Measurements from ENCODE around the gene NMT1. TPM values are rescaled to one million over a fixed set of nuclear protein-coding genes. Genes with fewer than 3 reads are reported as not detected.

NMT1 gene
- total RNA-seq, 6 experiments from 2014 or later = 50.8 to 76.7 (median 72.0) TPM

- ATAC-seq (no peak), DNase-seq (no peak)
- 76% methylated on average over 2 of the region's 8 CpGs for WGBS (ENCODE audit: insufficient coverage, low coverage, low lambda C conversion rate, missing lambda C conversion rate)
- TF ChIP-seq CTCF (IDR thresholded peaks at IDR 0.05) (no peak), POLR2A (IDR thresholded peaks at IDR 0.05) (no peak)
- no peaks in the 10 kb centered on the region for H3K36me3 ChIP-seq
- no peak overlapping the region for H3K4me3 ChIP-seq
- no peaks in the 10 kb centered on the region for H3K27me3 ChIP-seq
- H3K9me3 ChIP-seq = no peaks in the 10 kb centered on the region
- intact Hi-C loops (cut with DNase I) = loop anchor here (10.0 kb wide), 2 partner anchors 202 to 212 kb away; partner anchors contain the start of gene GFAP (in 1 of the 2)
- H3K4me1 ChIP-seq = peaks cover 0 to 7% (median 0%) of the 10 kb centered on the region in 4 donors
- H3K27ac ChIP-seq = no peak overlapping the region
These were observed 66.1 kb downstream of the NMT1 start for GRCh38 chr17:45127207-45127547.

GRCh38 chr17:45127548-45128300, 66.6 kb downstream of the NMT1 start:
- no peaks in the 10 kb centered on the region for H3K36me3 ChIP-seq
- no peak overlapping the region for H3K27ac ChIP-seq
- intact Hi-C loops (cut with DNase I) = loop anchor here (10.0 kb wide), 2 partner anchors 203 to 213 kb away; partner anchors contain the start of gene GFAP (in 1 of the 2)
- no peaks in the 10 kb centered on the region for H3K9me3 ChIP-seq
- DNase-seq (no peak), ATAC-seq (no peak)
- H3K4me3 ChIP-seq = no peak overlapping the region
- no peaks in the 10 kb centered on the region for H3K27me3 ChIP-seq
- 51% methylated on average over 15 of the region's 20 CpGs for WGBS (ENCODE audit: insufficient coverage, low coverage, low lambda C conversion rate, missing lambda C conversion rate)
- TF ChIP-seq CTCF (IDR thresholded peaks at IDR 0.05) (no peak), POLR2A (IDR thresholded peaks at IDR 0.05) (no peak)
- H3K4me1 ChIP-seq = peaks cover 0 to 7% (median 0%) of the 10 kb centered on the region in 4 donors

GRCh38 chr17:45128331-45128730, 67.2 kb downstream of the NMT1 start:
- no peak overlapping the region for H3K27ac ChIP-seq
- no peak for TF ChIP-seq POLR2A (IDR thresholded peaks at IDR 0.05)
- no peak for TF ChIP-seq CTCF (IDR thresholded peaks at IDR 0.05)
- DNase-seq = no peak

GRCh38 chr17:45128989-45129388, 67.9 kb downstream of the NMT1 start:
- TF ChIP-seq POLR2A (IDR thresholded peaks at IDR 0.05) (no peak), CTCF (IDR thresholded peaks at IDR 0.05) (no peak)
- no peak for ATAC-seq
- Histone ChIP-seq H3K4me1 (peaks cover 0 to 7% (median 0%) of the 10 kb centered on the region in 4 donors), H3K9me3 (no peaks in the 10 kb centered on the region), H3K36me3 (no peaks in the 10 kb centered on the region), H3K4me3 (no peak overlapping the region), H3K27ac (no peak overlapping the region), H3K27me3 (no peaks in the 10 kb centered on the region)
- WGBS (ENCODE audit: insufficient coverage, low coverage, low lambda C conversion rate, missing lambda C conversion rate) = 95% methylated on average over 2 of the region's 2 CpGs
- DNase-seq = no peak
- intact Hi-C loops (cut with DNase I) = loop anchor here (10.0 kb wide), 2 partner anchors 204 to 214 kb away; partner anchors contain the start of gene GFAP (in 1 of the 2)

More at GRCh38 chr17:45128331-45128730, 67.2 kb downstream of the NMT1 start:
- intact Hi-C loops (cut with DNase I) = loop anchor here (10.0 kb wide), 2 partner anchors 204 to 214 kb away; partner anchors contain the start of gene GFAP (in 1 of the 2)
- H3K9me3 ChIP-seq = no peaks in the 10 kb centered on the region
- no peaks in the 10 kb centered on the region for H3K27me3 ChIP-seq
- ATAC-seq = no peak
- no peak overlapping the region for H3K4me3 ChIP-seq
- H3K36me3 ChIP-seq = no peaks in the 10 kb centered on the region
- 58% methylated on average over 2 of the region's 5 CpGs for WGBS (ENCODE audit: insufficient coverage, low coverage, low lambda C conversion rate, missing lambda C conversion rate)
- peaks cover 0 to 7% (median 0%) of the 10 kb centered on the region in 4 donors for H3K4me1 ChIP-seq

All from right lobe of liver (tissue), 6 donors.